Caco-2 (cell line): ENCODE measurements around the gene BLOC1S3. TPM values are rescaled to one million over a fixed set of nuclear protein-coding genes. Genes with fewer than 3 reads are reported as not detected.

Experiments
- BruUV-seq: library from RNA; stranded (reverse); fragments of 400-500 nt; replicated peaks from 2 replicates; lab custom pipeline; 2021; lab: Mats Ljungman, UMichigan
- CTCF ChIA-PET: fragments of 300-600 bp; sonication (Branson Sonifier 250); formaldehyde crosslinking; loops from one replicate; lab custom pipeline; 2022; ENCODE audit warnings: antibody characterized with exemption; lab: Charles Lee
- POLR2A ChIA-PET: fragments of 300-600 bp; sonication (Branson Sonifier 250); formaldehyde crosslinking; loops from one replicate; lab custom pipeline; 2022; ENCODE audit warnings: antibody characterized with exemption; lab: Charles Lee
- DNase-seq, 2 experiments: peaks; one replicate each; pipeline versions ENCODE4 v3.0.0 to v3.0.0-alpha.2; 2020 to 2022
- H3K27me3 ChIP-seq: replicated peaks from 2 replicates; pipeline ENCODE4 v1.6.0; 2011; ENCODE audit warnings: low read length; ENCODE audit not compliant: control insufficient read depth, insufficient read depth
- H3K36me3 ChIP-seq: 2 replicates; pipeline ENCODE4 v1.5.1; 2011; ENCODE audit warnings: low read length; ENCODE audit not compliant: control insufficient read depth, insufficient read depth
- H3K4me1 ChIP-seq: fragments of 250-450 bp; sonication (Bioruptor Pico); 2 replicates; pipeline ENCODE4 v1.5.1; 2020; ENCODE audit warnings: mild to moderate bottlenecking
- H3K4me3 ChIP-seq: 2 replicates; pipeline ENCODE4 v1.5.1; 2011; ENCODE audit warnings: low read depth, mild to moderate bottlenecking, control low read depth, low read length
- H3K9me3 ChIP-seq: fragments of 250-450 bp; sonication (Bioruptor Pico); 2 replicates; pipeline ENCODE4 v1.5.1; 2020; ENCODE audit warnings: mild to moderate bottlenecking, moderate library complexity
- H3K27ac Mint-ChIP-seq: one replicate; pipeline ENCODE4 v1.8.0; 2022; ENCODE audit warnings: mixed read lengths; ENCODE audit not compliant: unreplicated experiment
- H3K27me3 Mint-ChIP-seq: one replicate; pipeline ENCODE4 v1.8.0; 2022; ENCODE audit warnings: mixed read lengths; ENCODE audit not compliant: insufficient read depth, unreplicated experiment
- H3K36me3 Mint-ChIP-seq: one replicate; pipeline ENCODE4 v1.8.0; 2022; ENCODE audit warnings: mild to moderate bottlenecking, mixed read lengths; ENCODE audit not compliant: insufficient read depth, unreplicated experiment
- H3K4me1 Mint-ChIP-seq: one replicate; pipeline ENCODE4 v1.8.0; 2022; ENCODE audit warnings: low read depth, mixed read lengths; ENCODE audit not compliant: unreplicated experiment
- H3K4me3 Mint-ChIP-seq: one replicate; pipeline ENCODE4 v1.8.0; 2022; ENCODE audit warnings: mild to moderate bottlenecking, moderate library complexity, mixed read lengths; ENCODE audit not compliant: unreplicated experiment
- H3K9me3 Mint-ChIP-seq: one replicate; pipeline ENCODE4 v1.8.0; 2022; ENCODE audit warnings: mixed read lengths; ENCODE audit not compliant: unreplicated experiment
- intact Hi-C: fragments of 100-400 bp; cut with micrococcal nuclease; formaldehyde crosslinking; loops from one replicate; pipeline ENCODE4 v1.10.0; 2022; ENCODE audit not compliant: unreplicated experiment
- total RNA-seq: library from RNA; stranded (reverse); gene quantifications from 2 replicates; pipeline ENCODE4 v1.2.3, GENCODE V29; 2022
- TF ChIP-seq, protein P1 (sequence below), 2 experiments: fragments of 200-600 bp in 1 of 2; IDR thresholded peaks; 1 replicate in 1 of 2; 2 replicates in 1 of 2; pipeline versions ENCODE4 v1.5.1 to v1.8.0; 2011 to 2022; ENCODE audit warnings: antibody characterized with exemption in 1 of 2, control low read depth in 1 of 2, inconsistent platforms in 1 of 2, low read depth in 1 of 2, low read length in 1 of 2, mild to moderate bottlenecking in 1 of 2, moderate library complexity in 1 of 2; ENCODE audit not compliant: insufficient read depth in 1 of 2, severe bottlenecking in 1 of 2, unreplicated experiment in 1 of 2

BLOC1S3 gene
- total RNA-seq, 1 experiment from 2014 or later: 20.4 TPM

DNA sequence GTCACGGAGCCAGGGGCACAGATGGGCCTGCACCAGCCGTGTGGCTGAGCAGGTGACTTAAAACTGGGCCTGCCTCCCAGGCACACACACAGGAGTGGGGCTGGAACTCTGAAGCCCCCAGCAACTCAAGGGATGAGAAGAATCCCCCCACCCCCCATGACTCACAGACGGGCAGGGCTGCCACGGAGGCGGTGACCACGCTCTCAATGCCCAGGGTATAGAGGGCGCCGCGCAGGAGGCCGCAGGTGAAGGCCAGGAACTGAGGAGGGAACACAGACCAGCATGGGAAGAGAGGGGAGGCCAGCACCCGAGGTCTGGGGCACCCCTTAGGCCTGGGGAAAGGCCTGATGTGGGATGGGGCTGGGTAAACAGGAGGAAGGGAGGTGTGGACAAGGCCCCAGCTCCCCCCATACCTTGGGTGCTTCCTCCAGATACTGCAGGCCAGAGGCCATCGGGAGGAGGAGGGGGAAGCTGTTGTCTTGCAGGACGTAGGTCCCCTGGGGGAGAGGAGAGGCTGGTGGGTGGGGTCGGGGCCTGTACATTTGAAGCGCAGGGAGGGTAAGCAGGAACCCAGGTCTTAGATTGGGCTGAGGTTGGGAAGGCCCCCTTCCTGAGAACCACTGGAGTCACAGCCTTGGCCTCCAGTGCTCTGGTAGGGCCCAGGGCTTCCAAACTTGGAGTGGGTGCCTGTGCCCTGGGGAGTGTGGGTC, 14.7 kb upstream of the BLOC1S3 start:
- Mint-ChIP-seq H3K4me1 (peaks cover 23% of the 10 kb centered on the region), H3K9me3 (no peaks in the 10 kb centered on the region), H3K27me3 (no peaks in the 10 kb centered on the region), H3K36me3 (peaks cover 31% of the 10 kb centered on the region), H3K4me3 (no peak overlapping the region), H3K27ac (peak overlapping the region; percentile 31)
- peaks cover 1% of the 10 kb centered on the region; the same call in 1 of the 2 replicates for H3K36me3 ChIP-seq
- no peak overlapping the region for H3K4me3 ChIP-seq
- ChIA-PET POLR2A (no interaction called here), CTCF (interaction anchor here (0.5 to 1.1 kb wide), 4 partner anchors 9 to 35 kb away, joined by 3 to 7 read pairs (median 4); partner anchors contain the start of gene BLOC1S3)
- TF ChIP-seq, protein P1, sequence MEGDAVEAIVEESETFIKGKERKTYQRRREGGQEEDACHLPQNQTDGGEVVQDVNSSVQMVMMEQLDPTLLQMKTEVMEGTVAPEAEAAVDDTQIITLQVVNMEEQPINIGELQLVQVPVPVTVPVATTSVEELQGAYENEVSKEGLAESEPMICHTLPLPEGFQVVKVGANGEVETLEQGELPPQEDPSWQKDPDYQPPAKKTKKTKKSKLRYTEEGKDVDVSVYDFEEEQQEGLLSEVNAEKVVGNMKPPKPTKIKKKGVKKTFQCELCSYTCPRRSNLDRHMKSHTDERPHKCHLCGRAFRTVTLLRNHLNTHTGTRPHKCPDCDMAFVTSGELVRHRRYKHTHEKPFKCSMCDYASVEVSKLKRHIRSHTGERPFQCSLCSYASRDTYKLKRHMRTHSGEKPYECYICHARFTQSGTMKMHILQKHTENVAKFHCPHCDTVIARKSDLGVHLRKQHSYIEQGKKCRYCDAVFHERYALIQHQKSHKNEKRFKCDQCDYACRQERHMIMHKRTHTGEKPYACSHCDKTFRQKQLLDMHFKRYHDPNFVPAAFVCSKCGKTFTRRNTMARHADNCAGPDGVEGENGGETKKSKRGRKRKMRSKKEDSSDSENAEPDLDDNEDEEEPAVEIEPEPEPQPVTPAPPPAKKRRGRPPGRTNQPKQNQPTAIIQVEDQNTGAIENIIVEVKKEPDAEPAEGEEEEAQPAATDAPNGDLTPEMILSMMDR (IDR thresholded peaks at IDR 0.05; ENCODE audit: insufficient read depth in 1 of 2, low read depth in 1 of 2, low read length in 1 of 2, severe bottlenecking in 1 of 2, unreplicated experiment in 1 of 2): no peak
- BruUV-seq: no TSS peak
- intact Hi-C loops: loop anchor here (5.0 kb wide), 1 partner anchor 83 kb away; the partner anchor contains the start of gene EXOC3L2
- H3K9me3 ChIP-seq: no peaks in the 10 kb centered on the region
- H3K4me1 ChIP-seq: peaks cover 19% of the 10 kb centered on the region
- H3K27me3 ChIP-seq: no peaks in the 10 kb centered on the region
- no peak for DNase-seq

DNA sequence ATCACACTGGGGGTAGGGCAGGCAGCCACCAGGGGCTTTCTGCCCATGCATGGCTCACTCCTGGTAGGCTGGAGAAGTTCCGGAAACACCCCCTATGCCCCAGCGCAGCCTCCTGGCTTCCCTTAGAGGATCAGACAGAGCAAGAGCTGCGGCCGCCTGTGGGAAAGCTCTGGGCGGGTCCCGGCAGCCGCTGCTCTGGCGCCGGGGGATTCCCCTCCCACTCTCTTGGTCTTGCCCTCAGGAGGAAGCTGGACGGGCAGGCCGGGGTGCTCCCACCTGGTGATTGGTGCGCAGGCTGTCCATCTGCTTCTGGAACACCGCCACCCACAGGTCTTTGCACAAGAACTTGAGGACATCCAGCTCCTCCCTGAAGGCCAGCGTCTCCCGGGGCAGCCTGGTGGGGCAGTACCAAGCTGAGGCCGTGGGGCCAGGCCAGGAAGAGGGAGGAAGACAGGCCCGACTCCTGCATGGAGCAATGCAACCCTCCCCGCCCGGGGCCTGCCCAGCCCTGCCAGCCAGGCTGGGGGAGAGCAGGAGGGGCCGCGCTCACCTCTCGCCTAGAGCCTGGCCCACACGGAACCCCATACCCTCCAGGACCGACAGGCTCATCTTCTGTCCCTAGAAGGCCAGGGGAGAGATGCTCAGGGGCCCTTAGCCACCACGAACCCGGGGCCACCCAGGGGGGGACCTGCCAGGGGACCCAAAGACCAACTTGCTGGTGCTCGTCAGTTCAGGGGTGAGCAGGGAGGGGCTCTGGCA, 13.8 kb upstream of the BLOC1S3 start:
- Histone ChIP-seq H3K36me3 (peaks cover 1% of the 10 kb centered on the region; the same call in 1 of the 2 replicates), H3K9me3 (no peaks in the 10 kb centered on the region), H3K4me1 (peaks cover 19% of the 10 kb centered on the region), H3K27me3 (no peaks in the 10 kb centered on the region), H3K4me3 (no peak overlapping the region)
- no peaks in the 10 kb centered on the region for H3K27me3 Mint-ChIP-seq
- ChIA-PET POLR2A (no interaction called here), CTCF (interaction anchor here (0.5 to 1.1 kb wide), 3 partner anchors 10 to 35 kb away, joined by 3 to 7 read pairs (median 4); partner anchors contain the start of gene BLOC1S3)
- peaks cover 25% of the 10 kb centered on the region for H3K36me3 Mint-ChIP-seq
- BruUV-seq: no TSS peak
- no peak overlapping the region for H3K27ac Mint-ChIP-seq
- H3K9me3 Mint-ChIP-seq: no peaks in the 10 kb centered on the region
- H3K4me3 Mint-ChIP-seq: no peak overlapping the region
- H3K4me1 Mint-ChIP-seq: peaks cover 23% of the 10 kb centered on the region
- peak in 1 of 2 experiments; percentile 41 for DNase-seq
- intact Hi-C loops: loop anchor here (5.0 kb wide), 1 partner anchor 83 kb away; the partner anchor contains the start of gene EXOC3L2
- TF ChIP-seq, protein P1 (IDR thresholded peaks at IDR 0.05; ENCODE audit: insufficient read depth in 1 of 2, low read depth in 1 of 2, low read length in 1 of 2, severe bottlenecking in 1 of 2, unreplicated experiment in 1 of 2): no peak

DNA sequence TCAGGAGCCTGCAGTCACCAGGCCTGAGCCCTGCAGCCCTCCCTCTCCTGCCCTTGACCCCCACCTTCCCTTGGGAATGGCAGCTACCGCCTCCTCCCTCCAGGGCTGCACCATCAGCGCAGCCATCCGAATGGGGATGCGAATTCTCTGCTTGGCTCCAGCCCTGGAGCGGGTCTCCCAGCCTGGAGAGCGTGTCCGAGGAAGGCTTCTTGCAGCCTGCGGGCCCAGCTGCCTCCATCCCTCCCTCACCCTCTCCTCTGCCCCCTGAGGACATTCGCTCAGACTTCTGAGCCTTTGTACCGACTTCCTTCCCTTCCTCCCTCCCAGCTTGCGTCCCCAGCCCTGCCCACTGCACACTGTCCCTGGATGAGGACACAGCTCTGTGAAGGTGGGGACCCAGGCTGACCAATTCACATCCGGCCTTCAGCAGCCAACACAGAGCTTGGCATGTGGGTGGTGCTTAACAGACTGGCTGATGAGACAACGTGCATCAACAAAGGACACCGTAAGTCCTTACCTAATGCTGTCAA, 11.8 kb upstream of the BLOC1S3 start:
- intact Hi-C loops: no loop called here
- no peak overlapping the region for H3K4me3 Mint-ChIP-seq

More for the DNA sequence above, 11.8 kb upstream of the BLOC1S3 start:
- Histone ChIP-seq H3K36me3 (peaks cover 3% of the 10 kb centered on the region; the same call in 1 of the 2 replicates), H3K4me1 (peaks cover 3% of the 10 kb centered on the region; the same call in 1 of the 2 replicates), H3K9me3 (no peaks in the 10 kb centered on the region), H3K27me3 (no peaks in the 10 kb centered on the region), H3K4me3 (no peak overlapping the region)
- no peak for DNase-seq
- BruUV-seq: no TSS peak
- H3K27ac Mint-ChIP-seq: no peak overlapping the region
- CTCF ChIA-PET: interaction anchor here (0.6 kb wide), 1 partner anchor 33 kb away, joined by 4 read pairs; no protein-coding TSS in a partner anchor
- peaks cover 6% of the 10 kb centered on the region for H3K36me3 Mint-ChIP-seq
- peaks cover 12% of the 10 kb centered on the region for H3K4me1 Mint-ChIP-seq
- no peaks in the 10 kb centered on the region for H3K27me3 Mint-ChIP-seq
- no peaks in the 10 kb centered on the region for H3K9me3 Mint-ChIP-seq
- POLR2A ChIA-PET: no interaction called here
- TF ChIP-seq, protein P1 (IDR thresholded peaks at IDR 0.05; ENCODE audit: insufficient read depth in 1 of 2, low read depth in 1 of 2, low read length in 1 of 2, severe bottlenecking in 1 of 2, unreplicated experiment in 1 of 2): no peak
